Measurements from ENCODE around the gene NOC2L. TPM values are rescaled to one million over a fixed set of nuclear protein-coding genes. Genes with fewer than 3 reads are reported as not detected.

NOC2L gene
- total and polyA plus RNA-seq, 2 donors (not counting 3 experiments of a cell fraction or from before 2014, with no cell fraction given): 55.3 to 87.9 TPM

GRCh38 chr1:984476-984814, 25.4 kb upstream of the NOC2L start:
- Histone ChIP-seq H3K36me3 (ENCODE audit: control insufficient read depth in 2 of 2, extremely low read depth in 1 of 2, insufficient read depth in 2 of 2, low read length in 2 of 2) (no peaks in the 10 kb centered on the region), H3K4me2 (ENCODE audit: insufficient read depth, low read length) (no peak overlapping the region), H3K27ac (ENCODE audit: insufficient read depth, low read depth, low read length) (no peak overlapping the region), H3K79me2 (ENCODE audit: control insufficient read depth, insufficient read depth, low read length) (no peaks in the 10 kb centered on the region), H3K27me3 (ENCODE audit: control insufficient read depth in 2 of 2, insufficient read depth in 2 of 2, low read length in 2 of 2) (peaks cover 2 to 3% of the 10 kb centered on the region in 2 experiments), H3K9ac (replicated peaks; ENCODE audit: extremely low read depth, insufficient read depth, low read length) (no peak overlapping the region), H3K4me3 (replicated peaks in 1 of 3; ENCODE audit: insufficient read depth in 1 of 3, low read depth in 1 of 3, low read length in 3 of 3) (no peak overlapping the region), H3K9me3 (replicated peaks; ENCODE audit: control insufficient read depth, insufficient read depth, low read length) (no peaks in the 10 kb centered on the region), H4K20me1 (replicated peaks; ENCODE audit: control insufficient read depth, extremely low read depth, insufficient read depth, low read length) (no peaks in the 10 kb centered on the region), H3K4me1 (ENCODE audit: control insufficient read depth, extremely low read depth, insufficient read depth, low read length) (no peaks in the 10 kb centered on the region), H3K9me1 (replicated peaks; ENCODE audit: control insufficient read depth, extremely low read depth, insufficient read depth, low read length) (no peaks in the 10 kb centered on the region), H2AFZ (ENCODE audit: low read depth, low read length) (no peak overlapping the region)
- no peak for FAIRE-seq
- ChIA-PET POLR2A (no interaction called here), CTCF (interaction anchor here (0.5 to 5.1 kb wide), 33 partner anchors 9 to 309 kb away, joined by 3 to 77 read pairs (median 5); partner anchors contain the start of genes HES4, ISG15, NOC2L and PLEKHN1)
- dilution Hi-C loops (cut with MboI; ENCODE audit: extremely low pct_ligation_motif_present, low sequenced_read_pairs): no loop called here
- intact Hi-C loops (cut with micrococcal nuclease): loop anchor here (1.0 to 2.0 kb wide), 3 partner anchors 78 to 306 kb away; partner anchors contain the start of gene C1orf159
- no TSS peak for BruUV-seq (replicated peaks)
- TF ChIP-seq, protein P1, sequence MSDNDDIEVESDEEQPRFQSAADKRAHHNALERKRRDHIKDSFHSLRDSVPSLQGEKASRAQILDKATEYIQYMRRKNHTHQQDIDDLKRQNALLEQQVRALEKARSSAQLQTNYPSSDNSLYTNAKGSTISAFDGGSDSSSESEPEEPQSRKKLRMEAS (IDR thresholded peaks at IDR 0.05; ENCODE audit: insufficient read depth, insufficient read length): no peak
- TF ChIP-seq POLR2AphosphoS5 (IDR thresholded peaks at IDR 0.05; ENCODE audit: insufficient read depth, low read depth, low read length) (no peak), FOS (IDR thresholded peaks at IDR 0.05; ENCODE audit: borderline replicate concordance, insufficient read depth, low read length) (no peak)
- DNase-seq (ENCODE audit: low read depth, low spot score): no peak

- Histone ChIP-seq H3K4me3 (replicated peaks in 1 of 3; ENCODE audit: insufficient read depth in 1 of 3, low read depth in 1 of 3, low read length in 3 of 3) (no peak overlapping the region), H3K27me3 (ENCODE audit: control insufficient read depth in 2 of 2, insufficient read depth in 2 of 2, low read length in 2 of 2) (peaks cover 2 to 3% of the 10 kb centered on the region in 2 experiments), H2AFZ (ENCODE audit: low read depth, low read length) (no peak overlapping the region), H3K4me2 (ENCODE audit: insufficient read depth, low read length) (no peak overlapping the region), H3K36me3 (ENCODE audit: control insufficient read depth in 2 of 2, extremely low read depth in 1 of 2, insufficient read depth in 2 of 2, low read length in 2 of 2) (no peaks in the 10 kb centered on the region), H3K4me1 (ENCODE audit: control insufficient read depth, extremely low read depth, insufficient read depth, low read length) (no peaks in the 10 kb centered on the region), H3K9me1 (replicated peaks; ENCODE audit: control insufficient read depth, extremely low read depth, insufficient read depth, low read length) (no peaks in the 10 kb centered on the region), H3K27ac (ENCODE audit: insufficient read depth, low read depth, low read length) (no peak overlapping the region), H3K9ac (replicated peaks; ENCODE audit: extremely low read depth, insufficient read depth, low read length) (no peak overlapping the region), H3K9me3 (replicated peaks; ENCODE audit: control insufficient read depth, insufficient read depth, low read length) (no peaks in the 10 kb centered on the region), H4K20me1 (replicated peaks; ENCODE audit: control insufficient read depth, extremely low read depth, insufficient read depth, low read length) (no peaks in the 10 kb centered on the region), H3K79me2 (ENCODE audit: control insufficient read depth, insufficient read depth, low read length) (no peaks in the 10 kb centered on the region)
- peak; percentile 31 for FAIRE-seq
- CTCF ChIA-PET: interaction anchor here (0.5 to 5.1 kb wide), 34 partner anchors 8 to 309 kb away, joined by 3 to 77 read pairs (median 5); partner anchors contain the start of genes HES4, ISG15, NOC2L and PLEKHN1
- POLR2A ChIA-PET: no interaction called here
- dilution Hi-C loops (cut with MboI; ENCODE audit: extremely low pct_ligation_motif_present, low sequenced_read_pairs): no loop called here
- no TSS peak for BruUV-seq (replicated peaks)
- TF ChIP-seq POLR2A (IDR thresholded peaks at IDR 0.05; ENCODE audit: low read depth, low read length): no peak
- TF ChIP-seq FOS (IDR thresholded peaks at IDR 0.05; ENCODE audit: borderline replicate concordance, insufficient read depth, low read length): no peak
- TF ChIP-seq, protein P2, sequence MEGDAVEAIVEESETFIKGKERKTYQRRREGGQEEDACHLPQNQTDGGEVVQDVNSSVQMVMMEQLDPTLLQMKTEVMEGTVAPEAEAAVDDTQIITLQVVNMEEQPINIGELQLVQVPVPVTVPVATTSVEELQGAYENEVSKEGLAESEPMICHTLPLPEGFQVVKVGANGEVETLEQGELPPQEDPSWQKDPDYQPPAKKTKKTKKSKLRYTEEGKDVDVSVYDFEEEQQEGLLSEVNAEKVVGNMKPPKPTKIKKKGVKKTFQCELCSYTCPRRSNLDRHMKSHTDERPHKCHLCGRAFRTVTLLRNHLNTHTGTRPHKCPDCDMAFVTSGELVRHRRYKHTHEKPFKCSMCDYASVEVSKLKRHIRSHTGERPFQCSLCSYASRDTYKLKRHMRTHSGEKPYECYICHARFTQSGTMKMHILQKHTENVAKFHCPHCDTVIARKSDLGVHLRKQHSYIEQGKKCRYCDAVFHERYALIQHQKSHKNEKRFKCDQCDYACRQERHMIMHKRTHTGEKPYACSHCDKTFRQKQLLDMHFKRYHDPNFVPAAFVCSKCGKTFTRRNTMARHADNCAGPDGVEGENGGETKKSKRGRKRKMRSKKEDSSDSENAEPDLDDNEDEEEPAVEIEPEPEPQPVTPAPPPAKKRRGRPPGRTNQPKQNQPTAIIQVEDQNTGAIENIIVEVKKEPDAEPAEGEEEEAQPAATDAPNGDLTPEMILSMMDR (IDR thresholded peaks at IDR 0.05; ENCODE audit: extremely low read depth in 1 of 2, insufficient read depth in 1 of 2, low read depth in 1 of 2, low read length in 2 of 2): peak; percentile 30 to 92
- TF ChIP-seq EZH2 (IDR thresholded peaks at IDR 0.05; ENCODE audit: borderline replicate concordance, low read depth, low read length, severe bottlenecking): no peak
- intact Hi-C loops (cut with micrococcal nuclease): loop anchor here (1.0 to 2.0 kb wide), 3 partner anchors 78 to 306 kb away; partner anchors contain the start of gene C1orf159
- DNase-seq (ENCODE audit: low read depth, low spot score): no peak
These were observed 24.9 kb upstream of the NOC2L start for GRCh38 chr1:983798-984475.

Measured in endothelial cell of umbilical vein (primary cell).